Choroid plexus epithelial cell (primary cell): ENCODE measurements around the gene FSTL1.

Source experiments
- DNase-seq: peaks from one replicate; pipeline ENCODE4 v3.0.0-alpha.2; 2010; ENCODE audit warnings: low read depth
- H3K4me3 ChIP-seq: 2 replicates; pipeline ENCODE4 v1.5.1; 2011; ENCODE audit warnings: low read depth, mild to moderate bottlenecking, control low read depth, low read length, moderate library complexity
- CTCF ChIP-seq: conservative IDR thresholded peaks from 2 replicates; pipeline ENCODE4 v1.5.1; 2011; ENCODE audit warnings: low read depth, mild to moderate bottlenecking, control low read depth, inconsistent platforms, low read length, moderate library complexity

Gene FSTL1

GRCh38 chr3:120370463-120370862 is 80.3 kb downstream of the FSTL1 start:
- TF ChIP-seq CTCF = no peak
- no peak overlapping the region for H3K4me3 ChIP-seq
- DNase-seq = no peak

- no peak overlapping the region for H3K4me3 ChIP-seq
- TF ChIP-seq CTCF = no peak
- no peak for DNase-seq
Measured at GRCh38 chr3:120369037-120369467, 81.7 kb downstream of the FSTL1 start.

GRCh38 chr3:120368172-120368571 is 82.6 kb downstream of the FSTL1 start:
- TF ChIP-seq CTCF = no peak
- H3K4me3 ChIP-seq = no peak overlapping the region
- no peak for DNase-seq

- peak; percentile 57 for DNase-seq
- H3K4me3 ChIP-seq = no peak overlapping the region
- no peak for TF ChIP-seq CTCF
Measured at GRCh38 chr3:120364821-120365220, 86.0 kb downstream of the FSTL1 start.

- DNase-seq = no peak
- no peak for TF ChIP-seq CTCF
- no peak overlapping the region for H3K4me3 ChIP-seq
Measured at GRCh38 chr3:120364101-120364500, 86.7 kb downstream of the FSTL1 start.

- TF ChIP-seq CTCF = no peak
- H3K4me3 ChIP-seq = no peak overlapping the region
- DNase-seq = no peak
Measured at GRCh38 chr3:120357807-120358206, 93.0 kb downstream of the FSTL1 start.

- DNase-seq = no peak
- no peak overlapping the region for H3K4me3 ChIP-seq
- TF ChIP-seq CTCF = no peak
Measured at GRCh38 chr3:120355486-120355885, 95.3 kb downstream of the FSTL1 start.
